A549 (cell line): Measurements from ENCODE around the gene STOX2.

Experiments used
- CBX2 ChIP-seq: fragments of 200-600 bp; sonication (generic); IDR thresholded peaks from 2 replicates; pipeline ENCODE4 v1.6.1; 2016; ENCODE audit warnings: low read depth, mild to moderate bottlenecking, borderline replicate concordance
- CEBPB ChIP-seq, 2 experiments: fragments of >200 bp in 1 of 2; sonication (Bioruptor Twin) in 1 of 2; formaldehyde crosslinking in 1 of 2; IDR thresholded peaks; 2 replicates each; pipeline ENCODE4 v1.6.1; 2012 to 2016
- CTCF ChIP-seq: fragments of >200 bp; sonication (Bioruptor Twin); formaldehyde crosslinking; IDR thresholded peaks from 3 replicates; pipeline ENCODE4 v1.5.1; 2016
- KDM1A ChIP-seq: fragments of 200-600 bp; sonication (generic); IDR thresholded peaks from 2 replicates; pipeline ENCODE4 v1.6.1; 2016; ENCODE audit warnings: low read depth, mild to moderate bottlenecking
- POLR2A ChIP-seq: IDR thresholded peaks from 2 replicates; pipeline ENCODE4 v1.6.1; 2012; ENCODE audit warnings: mild to moderate bottlenecking, low read length
- RAD21 ChIP-seq, 2 experiments: fragments of >200 bp in 1 of 2; sonication (Bioruptor Twin) in 1 of 2; formaldehyde crosslinking in 1 of 2; IDR thresholded peaks in 1 of 2; conservative IDR thresholded peaks in 1 of 2; 2 replicates in 1 of 2; 3 replicates in 1 of 2; pipeline ENCODE4 v1.6.1; 2012 to 2018; ENCODE audit warnings: inconsistent platforms in 1 of 2
- ZSCAN20 ChIP-seq: fragments of 250-450 bp; sonication (Bioruptor Pico); IDR thresholded peaks from 2 replicates; pipeline ENCODE4 v1.8.0; 2022; ENCODE audit warnings: mild to moderate bottlenecking, moderate library complexity
- TF ChIP-seq, protein P1 (sequence below): fragments of 200-600 bp; sonication (generic); IDR thresholded peaks from 2 replicates; pipeline ENCODE4 v1.6.1; 2016; ENCODE audit warnings: antibody characterized with exemption, mild to moderate bottlenecking, moderate library complexity
- TF ChIP-seq, protein P2 (sequence below): IDR thresholded peaks from 2 replicates; pipeline ENCODE4 v1.6.1; 2012; ENCODE audit warnings: low read depth, borderline replicate concordance

DNA sequence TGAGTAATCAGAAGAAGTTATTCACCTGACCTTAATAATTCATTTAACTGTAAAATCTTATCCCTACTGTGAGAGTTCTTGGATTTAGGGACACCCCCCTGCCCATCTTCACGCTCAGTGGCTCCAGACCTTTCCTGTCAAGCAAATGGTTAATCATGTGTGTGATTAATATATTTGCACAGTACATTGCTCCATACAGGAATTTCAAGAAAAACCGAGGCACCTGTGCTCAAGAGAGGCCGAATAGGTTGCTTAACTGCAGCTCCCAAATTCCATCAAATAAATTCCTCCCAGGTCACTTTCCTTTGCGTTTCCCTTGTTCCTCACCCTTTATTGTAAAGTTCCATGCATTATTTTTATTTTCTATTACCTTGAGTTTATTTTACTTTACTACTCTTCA lies 119.5 kb downstream of the STOX2 start:
- no peak for TF ChIP-seq POLR2A
- TF ChIP-seq CEBPB (IDR thresholded peaks at IDR 0.05), result no peak
- no peak for TF ChIP-seq ZSCAN20 (CRISPR knock-in tag)
- no peak for TF ChIP-seq KDM1A
- TF ChIP-seq CTCF, result no peak
- TF ChIP-seq, protein P1, sequence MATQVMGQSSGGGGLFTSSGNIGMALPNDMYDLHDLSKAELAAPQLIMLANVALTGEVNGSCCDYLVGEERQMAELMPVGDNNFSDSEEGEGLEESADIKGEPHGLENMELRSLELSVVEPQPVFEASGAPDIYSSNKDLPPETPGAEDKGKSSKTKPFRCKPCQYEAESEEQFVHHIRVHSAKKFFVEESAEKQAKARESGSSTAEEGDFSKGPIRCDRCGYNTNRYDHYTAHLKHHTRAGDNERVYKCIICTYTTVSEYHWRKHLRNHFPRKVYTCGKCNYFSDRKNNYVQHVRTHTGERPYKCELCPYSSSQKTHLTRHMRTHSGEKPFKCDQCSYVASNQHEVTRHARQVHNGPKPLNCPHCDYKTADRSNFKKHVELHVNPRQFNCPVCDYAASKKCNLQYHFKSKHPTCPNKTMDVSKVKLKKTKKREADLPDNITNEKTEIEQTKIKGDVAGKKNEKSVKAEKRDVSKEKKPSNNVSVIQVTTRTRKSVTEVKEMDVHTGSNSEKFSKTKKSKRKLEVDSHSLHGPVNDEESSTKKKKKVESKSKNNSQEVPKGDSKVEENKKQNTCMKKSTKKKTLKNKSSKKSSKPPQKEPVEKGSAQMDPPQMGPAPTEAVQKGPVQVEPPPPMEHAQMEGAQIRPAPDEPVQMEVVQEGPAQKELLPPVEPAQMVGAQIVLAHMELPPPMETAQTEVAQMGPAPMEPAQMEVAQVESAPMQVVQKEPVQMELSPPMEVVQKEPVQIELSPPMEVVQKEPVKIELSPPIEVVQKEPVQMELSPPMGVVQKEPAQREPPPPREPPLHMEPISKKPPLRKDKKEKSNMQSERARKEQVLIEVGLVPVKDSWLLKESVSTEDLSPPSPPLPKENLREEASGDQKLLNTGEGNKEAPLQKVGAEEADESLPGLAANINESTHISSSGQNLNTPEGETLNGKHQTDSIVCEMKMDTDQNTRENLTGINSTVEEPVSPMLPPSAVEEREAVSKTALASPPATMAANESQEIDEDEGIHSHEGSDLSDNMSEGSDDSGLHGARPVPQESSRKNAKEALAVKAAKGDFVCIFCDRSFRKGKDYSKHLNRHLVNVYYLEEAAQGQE, result no peak
- TF ChIP-seq RAD21 (conservative IDR thresholded peaks at IDR 0.05 in 1 of 2, IDR thresholded peaks at IDR 0.05 in 1 of 2), result no peak
- TF ChIP-seq, protein P2, sequence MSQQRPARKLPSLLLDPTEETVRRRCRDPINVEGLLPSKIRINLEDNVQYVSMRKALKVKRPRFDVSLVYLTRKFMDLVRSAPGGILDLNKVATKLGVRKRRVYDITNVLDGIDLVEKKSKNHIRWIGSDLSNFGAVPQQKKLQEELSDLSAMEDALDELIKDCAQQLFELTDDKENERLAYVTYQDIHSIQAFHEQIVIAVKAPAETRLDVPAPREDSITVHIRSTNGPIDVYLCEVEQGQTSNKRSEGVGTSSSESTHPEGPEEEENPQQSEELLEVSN, result no peak
- TF ChIP-seq CBX2, result no peak
